Peyer's patch (tissue), 4 donors: ENCODE results near the gene SLC6A7. TPM values are rescaled to one million over a fixed set of nuclear protein-coding genes. Genes with fewer than 3 reads are reported as not detected.

ENCODE experiments used
- DNase-seq, 3 donors: peaks; one replicate each; pipeline ENCODE4 v3.0.0-alpha.2; 2017 to 2019
- H3K27ac ChIP-seq, 4 donors: fragments of 200-600 bp; sonication (generic); one replicate each; pipeline ENCODE4 v1.5.1; 2016 to 2019
- H3K27me3 ChIP-seq, 2 donors: fragments of 200-600 bp; sonication (generic); one replicate each; pipeline ENCODE4 v1.5.1; 2019
- H3K36me3 ChIP-seq, 3 donors: fragments of 200-600 bp; sonication (generic); one replicate each; pipeline ENCODE4 v1.5.1; 2016 to 2019
- H3K4me1 ChIP-seq, 4 donors: fragments of 200-600 bp; sonication (generic); one replicate each; pipeline ENCODE4 v1.5.1; 2016 to 2019
- H3K4me3 ChIP-seq, 4 donors: fragments of 200-600 bp; sonication (generic); 1 replicate in 3 of 4; 2 replicates in 1 of 4; pipeline ENCODE4 v1.5.1; 2016 to 2019; ENCODE audit warnings: mild to moderate bottlenecking in 1 of 4
- H3K9me3 ChIP-seq, 4 donors: fragments of 200-600 bp; sonication (generic); one replicate each; pipeline ENCODE4 v1.5.1; 2016 to 2019; ENCODE audit warnings: mild to moderate bottlenecking in 1 of 4
- POLR2A ChIP-seq, 2 donors: fragments of 450-650 bp; IDR thresholded peaks; one replicate each; pipeline ENCODE4 v1.5.1; 2017; ENCODE audit warnings: antibody characterized with exemption in 2 of 2, mild to moderate bottlenecking in 2 of 2, moderate library complexity in 2 of 2
- total RNA-seq, 4 donors: library from RNA; depleted of rRNA; stranded (reverse); fragments of >200 nt; gene quantifications; one replicate each; pipeline ENCODE4 v1.1.0, GENCODE V29; 2016
- TF ChIP-seq, protein P1 (sequence below), 6 experiments: fragments of 450-650 bp in 4 of 6; fragments of 200-600 bp in 2 of 6; sonication (generic) in 1 of 6; IDR thresholded peaks; one replicate each; pipeline ENCODE4 v1.5.1; 2017 to 2019; ENCODE audit warnings: antibody characterized with exemption in 6 of 6, mild to moderate bottlenecking in 3 of 6, moderate library complexity in 1 of 6

The SLC6A7 gene
- total RNA-seq, 4 donors from 2014 or later: 12.3 to 41.6 (median 19.9) TPM

DNA sequence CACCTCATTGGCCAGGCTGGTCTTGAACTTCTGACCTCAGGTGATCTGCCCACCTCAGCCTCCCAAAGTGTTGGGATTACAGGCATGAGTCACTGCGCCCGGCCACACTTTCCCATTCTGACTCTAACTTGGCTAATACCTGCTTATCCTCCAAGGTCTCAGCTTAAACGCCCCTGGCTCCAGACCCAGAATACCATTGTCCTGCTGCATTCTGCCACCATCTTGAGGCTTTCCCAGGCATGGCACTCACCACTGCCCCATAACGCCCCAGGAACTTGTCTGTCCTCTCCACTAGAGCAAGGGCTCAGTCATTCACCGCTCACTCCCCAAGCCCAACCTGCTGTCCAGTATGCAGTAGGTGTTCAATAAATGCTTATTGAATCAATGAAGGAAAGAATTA, 59.9 kb downstream of the SLC6A7 start:
- Histone ChIP-seq H3K4me1 (no peaks in the 10 kb centered on the region), H3K9me3 (no peaks in the 10 kb centered on the region), H3K27me3 (no peaks in the 10 kb centered on the region), H3K27ac (no peak overlapping the region), H3K4me3 (no peak overlapping the region), H3K36me3 (no peaks in the 10 kb centered on the region)
- DNase-seq: no peak
- TF ChIP-seq, protein P1, sequence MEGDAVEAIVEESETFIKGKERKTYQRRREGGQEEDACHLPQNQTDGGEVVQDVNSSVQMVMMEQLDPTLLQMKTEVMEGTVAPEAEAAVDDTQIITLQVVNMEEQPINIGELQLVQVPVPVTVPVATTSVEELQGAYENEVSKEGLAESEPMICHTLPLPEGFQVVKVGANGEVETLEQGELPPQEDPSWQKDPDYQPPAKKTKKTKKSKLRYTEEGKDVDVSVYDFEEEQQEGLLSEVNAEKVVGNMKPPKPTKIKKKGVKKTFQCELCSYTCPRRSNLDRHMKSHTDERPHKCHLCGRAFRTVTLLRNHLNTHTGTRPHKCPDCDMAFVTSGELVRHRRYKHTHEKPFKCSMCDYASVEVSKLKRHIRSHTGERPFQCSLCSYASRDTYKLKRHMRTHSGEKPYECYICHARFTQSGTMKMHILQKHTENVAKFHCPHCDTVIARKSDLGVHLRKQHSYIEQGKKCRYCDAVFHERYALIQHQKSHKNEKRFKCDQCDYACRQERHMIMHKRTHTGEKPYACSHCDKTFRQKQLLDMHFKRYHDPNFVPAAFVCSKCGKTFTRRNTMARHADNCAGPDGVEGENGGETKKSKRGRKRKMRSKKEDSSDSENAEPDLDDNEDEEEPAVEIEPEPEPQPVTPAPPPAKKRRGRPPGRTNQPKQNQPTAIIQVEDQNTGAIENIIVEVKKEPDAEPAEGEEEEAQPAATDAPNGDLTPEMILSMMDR (IDR thresholded peaks at IDR 0.05): no peak
- TF ChIP-seq POLR2A (IDR thresholded peaks at IDR 0.05): no peak

DNA sequence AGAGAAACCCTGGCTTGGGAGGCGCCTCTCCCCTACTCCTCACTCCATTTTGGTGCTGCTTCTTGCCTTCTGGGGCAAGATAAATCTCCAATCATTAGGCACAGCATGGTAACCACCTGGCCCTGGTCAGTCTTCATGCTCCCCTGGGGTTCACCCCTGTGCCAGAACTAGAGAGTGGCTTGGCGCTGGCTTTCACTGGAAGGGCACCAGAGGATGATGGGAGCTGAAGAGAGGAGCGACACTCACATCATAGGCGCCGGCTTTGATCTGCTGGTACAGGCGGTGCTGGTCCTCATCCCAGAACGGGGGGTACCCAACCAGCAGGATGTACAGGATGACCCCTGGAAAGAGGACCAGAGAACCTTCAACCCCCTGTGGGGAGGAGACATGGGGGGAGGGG, 61.6 kb downstream of the SLC6A7 start:
- Histone ChIP-seq H3K36me3 (no peaks in the 10 kb centered on the region), H3K9me3 (no peaks in the 10 kb centered on the region), H3K4me3 (no peak overlapping the region), H3K4me1 (no peaks in the 10 kb centered on the region), H3K27ac (no peak overlapping the region), H3K27me3 (no peaks in the 10 kb centered on the region)
- no peak for DNase-seq
- no peak for TF ChIP-seq POLR2A (IDR thresholded peaks at IDR 0.05)
- TF ChIP-seq, protein P1 (IDR thresholded peaks at IDR 0.05): no peak

DNA sequence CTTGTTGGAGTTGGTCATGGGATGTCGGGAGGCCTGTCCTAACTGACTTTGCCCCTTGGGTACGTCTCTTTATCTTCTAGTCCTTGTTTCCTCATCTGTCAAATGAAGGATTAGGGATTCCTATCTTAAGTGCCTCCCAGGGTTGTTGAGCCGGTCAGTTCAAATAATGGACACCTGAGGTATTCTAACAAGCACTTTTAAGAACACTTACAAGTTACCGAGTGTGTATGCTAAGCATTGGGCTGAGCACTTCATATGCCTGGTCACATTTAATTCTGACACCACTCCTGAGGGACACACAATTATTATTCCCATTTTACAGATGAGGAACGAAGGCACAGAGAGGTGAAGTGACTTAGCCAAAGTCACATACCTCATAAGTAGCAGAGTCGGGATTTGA, 62.6 kb downstream of the SLC6A7 start:
- no peaks in the 10 kb centered on the region for H3K9me3 ChIP-seq
- no peaks in the 10 kb centered on the region for H3K27me3 ChIP-seq
- H3K36me3 ChIP-seq: no peaks in the 10 kb centered on the region
- H3K4me3 ChIP-seq: no peak overlapping the region
- no peak overlapping the region for H3K27ac ChIP-seq
- TF ChIP-seq, protein P1 (IDR thresholded peaks at IDR 0.05): no peak
- TF ChIP-seq POLR2A (IDR thresholded peaks at IDR 0.05): no peak
- no peaks in the 10 kb centered on the region for H3K4me1 ChIP-seq
- no peak for DNase-seq

DNA sequence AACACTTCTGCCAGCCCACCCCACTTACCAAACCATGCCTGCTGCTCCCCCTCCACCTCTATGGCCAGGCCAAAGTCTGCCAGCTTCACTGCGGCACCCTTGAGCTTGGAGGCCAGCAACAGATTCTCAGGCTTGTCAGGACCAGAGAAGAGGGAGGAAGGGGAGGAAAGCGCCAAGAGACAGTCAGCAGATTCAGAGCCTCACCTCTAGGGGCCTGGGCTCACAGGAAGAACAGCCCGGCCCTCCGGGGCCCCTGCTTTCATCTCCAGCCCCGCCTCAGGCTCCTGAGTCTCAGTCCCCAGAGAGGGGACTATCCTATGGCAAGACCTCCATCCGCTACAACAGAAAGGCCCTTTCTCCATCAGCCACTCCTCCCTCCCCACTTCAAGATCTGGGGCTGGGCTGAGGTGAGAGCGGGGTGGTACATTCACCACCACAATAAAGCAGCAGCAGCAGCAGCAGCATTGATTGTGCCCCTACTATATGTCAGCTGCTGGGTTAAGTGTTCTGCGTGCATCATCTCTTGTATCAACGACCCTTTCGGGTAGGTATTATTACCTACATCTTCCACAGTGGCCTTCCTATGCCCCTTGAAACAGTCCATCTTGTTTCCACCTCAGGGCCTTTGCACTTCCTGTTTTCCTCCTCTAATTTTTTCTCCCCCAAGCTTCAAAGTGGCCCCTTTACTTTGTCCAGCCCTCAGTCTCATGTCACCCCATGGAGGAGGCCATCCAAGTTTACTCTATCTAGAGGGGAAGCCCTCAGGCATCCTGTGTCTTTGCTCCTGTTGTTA, 63.8 kb downstream of the SLC6A7 start:
- Histone ChIP-seq H3K36me3 (no peaks in the 10 kb centered on the region), H3K9me3 (no peaks in the 10 kb centered on the region), H3K4me1 (no peaks in the 10 kb centered on the region), H3K27me3 (no peaks in the 10 kb centered on the region), H3K4me3 (no peak overlapping the region), H3K27ac (no peak overlapping the region)
- no peak for DNase-seq
- TF ChIP-seq POLR2A (IDR thresholded peaks at IDR 0.05): no peak
- TF ChIP-seq, protein P1 (IDR thresholded peaks at IDR 0.05): no peak

DNA sequence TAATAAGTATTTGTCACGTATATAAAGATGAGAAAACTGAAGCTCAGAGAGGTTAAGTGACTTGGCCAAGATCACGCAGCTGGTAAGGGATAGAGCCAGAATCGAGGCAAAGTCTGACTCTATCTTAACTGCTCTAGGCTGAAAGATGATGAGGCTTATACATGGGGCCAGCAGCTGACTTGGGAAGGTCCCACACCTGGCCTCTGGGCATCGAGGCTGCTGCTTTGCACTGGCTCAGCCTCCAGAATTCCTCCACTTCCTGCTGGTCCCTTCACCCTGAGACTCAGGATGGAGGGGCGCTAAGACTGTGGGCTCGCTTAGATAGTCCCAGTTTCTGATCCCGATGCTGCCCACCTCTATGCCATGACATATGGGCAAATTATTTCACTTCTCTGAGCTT, 64.5 kb downstream of the SLC6A7 start:
- H3K36me3 ChIP-seq: no peaks in the 10 kb centered on the region
- H3K27ac ChIP-seq: no peak overlapping the region
- no peaks in the 10 kb centered on the region for H3K27me3 ChIP-seq
- TF ChIP-seq POLR2A (IDR thresholded peaks at IDR 0.05): no peak
- TF ChIP-seq, protein P1 (IDR thresholded peaks at IDR 0.05): no peak
- H3K4me1 ChIP-seq: no peaks in the 10 kb centered on the region
- DNase-seq: no peak
- H3K4me3 ChIP-seq: no peak overlapping the region
- H3K9me3 ChIP-seq: no peaks in the 10 kb centered on the region
